H1 (cell line): ENCODE results near the gene WDR27. TPM values are rescaled to one million over a fixed set of nuclear protein-coding genes. Genes with fewer than 3 reads are reported as not detected.

ENCODE experiments used
- CBX8 ChIP-seq: fragments of 300-800, 300-1000 bp; sonication (generic); IDR thresholded peaks from 2 replicates; pipeline ENCODE4 v1.7.1; 2016; ENCODE audit warnings: low read depth, low read length, borderline replicate concordance
- CEBPB ChIP-seq: IDR thresholded peaks from 2 replicates; pipeline ENCODE4 v1.6.1; 2012; ENCODE audit warnings: low read depth, low read length
- polyA plus RNA-seq, 7 experiments: library from polyadenylated mRNA; depleted of rRNA in 3 of 7; stranded (reverse) in 5 of 7; unstranded in 2 of 7; fragments of >200 nt in 5 of 7; fragments of 200-250 nt in 2 of 7; gene quantifications; 1 replicate in 5 of 7; 2 replicates in 1 of 7; 4 replicates in 1 of 7; pipeline versions ENCODE4 v1.2.1 to v1.2.3, GENCODE V29; 2011 to 2013; ENCODE audit warnings: missing spikeins in 2 of 7, mixed read lengths in 2 of 7
- total RNA-seq: library from RNA; stranded (reverse); fragmentation: NEBNext Ultra II Directional; extraction: Animal tissue kit (Norgen Biotek cat#: 25700); gene quantifications from 2 replicates; pipeline ENCODE4 v1.2.1, GENCODE V29; 2021

Gene WDR27
- total and polyA plus RNA-seq, 2 of the 8 experiments (the other 6 are each of a cell fraction or from before 2014, with no cell fraction given): 53.6 to 68.6 TPM

DNA sequence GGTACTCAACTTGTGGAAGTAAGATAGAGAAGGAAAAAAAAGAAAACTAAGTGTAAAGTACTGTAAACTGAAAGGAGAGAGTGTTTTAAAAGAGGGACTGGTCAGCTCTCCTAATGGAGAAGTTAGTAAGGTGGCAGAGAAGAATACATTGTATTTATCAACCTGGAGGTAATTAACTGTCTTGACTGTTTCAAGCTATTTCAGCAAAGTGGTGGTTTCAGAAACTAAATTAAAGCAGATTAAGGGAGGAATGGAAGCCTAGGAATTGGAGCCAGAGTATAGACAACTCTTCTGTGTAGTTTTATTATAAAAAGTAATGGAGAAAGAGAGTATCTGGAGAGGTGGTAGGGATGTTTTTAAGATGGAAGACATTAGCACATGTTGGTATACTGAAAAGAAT, 25.1 kb upstream of the WDR27 start (continued):
- no peak for TF ChIP-seq CBX8
- no peak for TF ChIP-seq CEBPB
